ENCODE results near the gene NUP188.

The NUP188 gene

GRCh38 chr9:128913995-128914772, 33.3 kb upstream of the NUP188 start:
- no peak for DNase-seq (ENCODE audit: low spot score)

GRCh38 chr9:128916204-128916603, 31.3 kb upstream of the NUP188 start:
- no peak for DNase-seq (ENCODE audit: low spot score)

- no peak for DNase-seq (ENCODE audit: low spot score)
These were observed 30.8 kb upstream of the NUP188 start for GRCh38 chr9:128916745-128917144.

GRCh38 chr9:128917151-128917849, 30.2 kb upstream of the NUP188 start:
- no peak for DNase-seq (ENCODE audit: low spot score)

- no peak for DNase-seq (ENCODE audit: low spot score)
These were observed 28.6 kb upstream of the NUP188 start for GRCh38 chr9:128918921-128919320.

GRCh38 chr9:128919402-128920089, 28.0 kb upstream of the NUP188 start:
- no peak for DNase-seq (ENCODE audit: low spot score)

- peak; percentile 96 for DNase-seq (ENCODE audit: low spot score)
These were observed 27.0 kb upstream of the NUP188 start, which contains the start of gene PHYHD1 for GRCh38 chr9:128920381-128921058. Gene PHYHD1 (plus strand): TSS chr9:128920982. CDS start chr9:128922324, 1,342 bp downstream.

GRCh38 chr9:128921881-128922763, 25.4 kb upstream of the NUP188 start:
- DNase-seq (ENCODE audit: low spot score) = no peak

- DNase-seq (ENCODE audit: low spot score) = no peak
These were observed 24.0 kb upstream of the NUP188 start for GRCh38 chr9:128923493-128923883.

- DNase-seq (ENCODE audit: low spot score) = peak; percentile 73
These were observed 19.6 kb upstream of the NUP188 start for GRCh38 chr9:128927731-128928411.

GRCh38 chr9:128928624-128929023, 18.9 kb upstream of the NUP188 start:
- DNase-seq (ENCODE audit: low spot score) = no peak

- no peak for DNase-seq (ENCODE audit: low spot score)
These were observed 17.9 kb upstream of the NUP188 start for GRCh38 chr9:128929560-128929959.

GRCh38 chr9:128933731-128934130, 13.8 kb upstream of the NUP188 start:
- DNase-seq (ENCODE audit: low spot score) = no peak

- no peak for DNase-seq (ENCODE audit: low spot score)
These were observed 11.2 kb upstream of the NUP188 start for GRCh38 chr9:128936171-128936865.

GRCh38 chr9:128937310-128938165, 10.0 kb upstream of the NUP188 start:
- DNase-seq (ENCODE audit: low spot score) = no peak

- no peak for DNase-seq (ENCODE audit: low spot score)
These were observed 7.1 kb upstream of the NUP188 start for GRCh38 chr9:128940271-128940921.

- DNase-seq (ENCODE audit: low spot score) = no peak
These were observed 6.3 kb upstream of the NUP188 start for GRCh38 chr9:128940946-128941755.

Measured in hematopoietic multipotent progenitor cell treated with erythropoietin and hydrocortisone succinate and interleukin-3 and kit ligand, for 15 days (in vitro differentiated cells).